ENCODE results near the gene LHFPL2.
"Not testable (repeated sequence)": the region's sequence is repeated elsewhere in the genome, so short reads cannot be mapped to it uniquely, and the experiment has no call there.

- TF ChIP-seq CTCF (IDR thresholded peaks at IDR 0.05; ENCODE audit: low read depth, low read length, poor library complexity, severe bottlenecking); EZH2phosphoT487 (IDR thresholded peaks at IDR 0.05; ENCODE audit: borderline replicate concordance, low read length): not testable (repeated sequence)
Measured at GRCh38 chr5:78687514-78687913, 38.9 kb upstream of the LHFPL2 start.
